Heart right ventricle (tissue), 16 donors: ENCODE data around the gene PARP16. TPM values are rescaled to one million over a fixed set of nuclear protein-coding genes. Genes with fewer than 3 reads are reported as not detected.

Source experiments
- ATAC-seq, 8 donors: fragments of 200-7000 bp; cut with Tn5 transposase; one replicate each; pipeline ENCODE4 v1.9.1; 2020; ENCODE audit warnings: mild to moderate bottlenecking in 8 of 8, moderate library complexity in 8 of 8, moderate number of reproducible peaks in 1 of 8
- DNase-seq, 2 donors: peaks; one replicate each; pipeline ENCODE4 v3.0.0-alpha.2; 2020
- H3K27ac ChIP-seq, 10 donors: fragments of 200-600 bp; sonication (generic) in 2 of 10; one replicate each; pipeline versions ENCODE4 v1.5.0 to v1.8.0; 2020 to 2022; ENCODE audit warnings: mild to moderate bottlenecking in 3 of 10
- H3K27me3 ChIP-seq, 7 donors: fragments of 200-600 bp; one replicate each; pipeline ENCODE4 v1.8.0; 2021 to 2022; ENCODE audit warnings: mild to moderate bottlenecking in 2 of 7
- H3K36me3 ChIP-seq, 9 donors: fragments of 200-600 bp; sonication (generic) in 1 of 9; one replicate each; pipeline versions ENCODE4 v1.5.0 to v1.8.0; 2020 to 2022; ENCODE audit warnings: mild to moderate bottlenecking in 2 of 9
- H3K4me1 ChIP-seq, 9 donors: fragments of 200-600 bp; sonication (generic) in 1 of 9; one replicate each; pipeline versions ENCODE4 v1.5.0 to v1.8.0; 2020 to 2022; ENCODE audit warnings: mild to moderate bottlenecking in 4 of 9
- H3K4me3 ChIP-seq, 10 donors: fragments of 200-600 bp; sonication (generic) in 2 of 10; one replicate each; pipeline versions ENCODE4 v1.5.0 to v1.8.0; 2020 to 2022; ENCODE audit warnings: mild to moderate bottlenecking in 7 of 10, moderate library complexity in 2 of 10
- H3K9me3 ChIP-seq, 11 donors: fragments of 200-600 bp in 10 of 11; sonication (generic) in 2 of 11; one replicate each; pipeline versions ENCODE4 v1.5.0 to v1.8.0; 2013 to 2022; ENCODE audit warnings: mild to moderate bottlenecking in 2 of 11, control low read depth in 1 of 11, moderate library complexity in 1 of 11
- CTCF ChIP-seq, 9 donors: fragments of 200-600 bp; sonication (generic) in 2 of 9; IDR thresholded peaks; one replicate each; pipeline versions ENCODE4 v1.5.0 to v1.8.0; 2021 to 2022; ENCODE audit warnings: antibody characterized with exemption in 9 of 9, mild to moderate bottlenecking in 5 of 9, moderate library complexity in 1 of 9
- WGBS, 2 donors: extraction: QIAGEN DNeasy Blood & Tissue Kit; methylation state at CpG; one replicate each; pipeline ENCODE4 v1.1.7; 2013; ENCODE audit warnings: inconsistent platforms in 1 of 2; 5-methylcytosine and 5-hydroxymethylcytosine counted together
- intact Hi-C, 10 donors: fragments of 100-400 bp; cut with DNase I; formaldehyde crosslinking; loops; one replicate each; pipeline versions ENCODE4 v1.11.1 to v1.14.2; 2022
- polyA plus RNA-seq, 2 donors: library from polyadenylated mRNA; stranded (reverse); fragments of 200-250 nt; gene quantifications; one replicate each; pipeline ENCODE4 v1.2.3, GENCODE V29; 2013
- total RNA-seq, 10 donors: library from RNA; stranded (reverse); fragmentation: NEBNext Ultra II Directional in 3 of 10; extraction: Animal tissue kit (Norgen Biotek cat#: 25700) in 3 of 10; gene quantifications; one replicate each; pipeline versions ENCODE4 v1.2.1 to v1.2.4, GENCODE V29; 2021 to 2023
- donor health status: Arrhythmogenic right ventricular cardiomyopathy.
- donor health status: ischemic (EF 13 %, LVEDD 7.1; RV severe dilation, severe dysfunction).
- donor health status: healthy with polysubstance abuse.
- donor health status: DM: no; HTN: yes; CAD: no.
- donor health status: DM: no; HTN: no; CAD: no.
- donor health status: ischemic (EF 25% LVEDD 6.9; RV normal size, moderate dysfunction).
- donor health status: ischemic (EF 25% LVEDD 5.7; RV mildly dilated, moderate dysfunction).
- donor health status: healthy.
- donor health status: DM: yes; HTN: yes; CAD: no.
- donor health status: Ischemic cardiomyopathy.
- donor health status: ischemic (EF 35%, LVEDD 5.7; RV mildly dilated, moderate dysfunction).
- donor health status: nonischemic (EF 11% LVEDD 7.7; RV severe dilation, severe dysfunction).
- donor health status: DM: yes; HTN: yes; CAD: no.
- donor health status: PGD.
- donor health status: ischemic (EF 29% LVEDD 5.4; RV normal size, mild dysfunction).
- donor health status: nonischemic (EF 23%, LVEDD 6.1; RV moderate dilation, normal function).

PARP16 gene
- total and polyA plus RNA-seq, 12 donors: 3.1 to 5.2 (median 4.7) TPM

- intact Hi-C loops: no loop called here
- H3K4me1 ChIP-seq: peaks cover 0 to 8% (median 0%) of the 10 kb centered on the region in 9 donors
- ATAC-seq: no peak
Measured at GRCh38 chr15:65217526-65218482, 68.9 kb downstream of the PARP16 start.

DNA sequence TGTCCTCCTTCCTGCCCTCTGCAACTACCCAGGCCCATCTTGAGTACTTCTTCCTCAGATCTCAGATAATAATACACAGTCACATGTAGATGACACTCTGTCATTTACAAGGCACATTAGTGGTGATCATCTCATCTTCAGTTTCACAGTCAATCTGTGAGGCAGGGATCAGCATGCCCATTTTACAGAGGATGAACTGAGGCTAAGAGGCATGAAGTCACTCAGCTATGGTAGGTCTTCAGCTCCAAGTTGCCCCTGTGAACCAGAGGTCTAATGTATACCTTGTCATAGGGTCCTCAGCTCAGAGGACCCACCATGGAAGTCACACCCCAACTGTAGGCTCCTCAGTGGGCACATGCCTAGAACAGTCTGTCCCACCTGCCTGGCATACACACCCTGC, 71.2 kb downstream of the PARP16 start:
- no peaks in the 10 kb centered on the region for H3K27me3 ChIP-seq
- H3K36me3 ChIP-seq: no peaks in the 10 kb centered on the region
- intact Hi-C loops: no loop called here
- no peaks in the 10 kb centered on the region for H3K9me3 ChIP-seq
- no peak for DNase-seq
- no peak for ATAC-seq
- TF ChIP-seq CTCF (IDR thresholded peaks at IDR 0.05): no peak
- peaks cover 0 to 27% (median 7%) of the 10 kb centered on the region in 9 donors for H3K4me1 ChIP-seq
- no peak overlapping the region for H3K4me3 ChIP-seq
- no peak overlapping the region for H3K27ac ChIP-seq

More at GRCh38 chr15:65217526-65218482, 68.9 kb downstream of the PARP16 start:
- H3K27me3 ChIP-seq: no peaks in the 10 kb centered on the region
- DNase-seq: no peak
- H3K27ac ChIP-seq: no peak overlapping the region
- H3K36me3 ChIP-seq: no peaks in the 10 kb centered on the region
- 85 to 87% methylated on average over 10 of the region's 10 CpGs for WGBS, 2 donors
- TF ChIP-seq CTCF (IDR thresholded peaks at IDR 0.05): no peak
- H3K9me3 ChIP-seq: no peaks in the 10 kb centered on the region
- H3K4me3 ChIP-seq: no peak overlapping the region

DNA sequence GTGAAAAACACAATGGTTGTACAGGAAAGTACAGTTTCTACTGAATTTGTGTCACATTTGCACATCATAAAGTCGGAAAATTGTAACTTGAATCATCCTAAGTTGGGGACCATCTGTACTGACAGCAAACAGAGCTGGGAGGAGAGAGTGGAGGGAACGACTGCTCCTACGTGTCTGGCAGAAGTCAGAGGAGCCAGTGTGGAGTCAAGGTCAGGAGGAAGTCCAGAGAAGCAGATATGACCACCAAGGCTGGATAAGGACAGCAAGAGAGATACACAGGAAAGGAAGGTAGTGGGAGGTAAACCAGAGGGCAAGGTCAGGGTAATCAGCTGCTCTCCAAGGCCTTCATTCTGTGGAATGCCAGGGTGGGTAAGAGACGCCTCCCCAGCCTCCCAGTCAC, 72.7 kb downstream of the PARP16 start:
- ATAC-seq (no peak), DNase-seq (no peak)
- 70 to 86% methylated on average over 4 of the region's 4 CpGs for WGBS, 2 donors
- TF ChIP-seq CTCF (IDR thresholded peaks at IDR 0.05): no peak
- Histone ChIP-seq H3K4me3 (no peak overlapping the region), H3K36me3 (no peaks in the 10 kb centered on the region), H3K27ac (no peak overlapping the region), H3K9me3 (no peaks in the 10 kb centered on the region), H3K4me1 (peaks cover 0 to 42% (median 7%) of the 10 kb centered on the region in 9 donors), H3K27me3 (no peaks in the 10 kb centered on the region)
- intact Hi-C loops: loop anchor here in 1 of 10 donors (5.0 kb wide), 1 partner anchor 43 kb away; no protein-coding TSS in a partner anchor

GRCh38 chr15:65213241-65213640, 73.4 kb downstream of the PARP16 start:
- DNase-seq (no peak), ATAC-seq (peak in 2 of 8 donors; percentile 27 to 57)
- H3K9me3 ChIP-seq: no peaks in the 10 kb centered on the region
- H3K27ac ChIP-seq: no peak overlapping the region
- TF ChIP-seq CTCF (IDR thresholded peaks at IDR 0.05): no peak
- H3K4me3 ChIP-seq: no peak overlapping the region
- WGBS, 2 donors: 69 to 75% methylated on average over 2 of the region's 2 CpGs
- H3K36me3 ChIP-seq: no peaks in the 10 kb centered on the region
- intact Hi-C loops: loop anchor here in 1 of 10 donors (5.0 kb wide), 1 partner anchor 44 kb away; no protein-coding TSS in a partner anchor
- no peaks in the 10 kb centered on the region for H3K27me3 ChIP-seq
- peaks cover 0 to 44% (median 7%) of the 10 kb centered on the region in 9 donors for H3K4me1 ChIP-seq
